Measurements from ENCODE around the gene CXCL12. TPM values are rescaled to one million over a fixed set of nuclear protein-coding genes. Genes with fewer than 3 reads are reported as not detected.

CXCL12 gene
- total RNA-seq, 2 donors from 2014 or later: 0.88 TPM; not detected in 1

GRCh38 chr10:44358080-44358771, 26.7 kb downstream of the CXCL12 start:
- Mint-ChIP-seq H3K36me3 (no peaks in the 10 kb centered on the region), H3K9me3 (no peaks in the 10 kb centered on the region), H3K27ac (no peak overlapping the region)
- ATAC-seq (no peak), DNase-seq (ENCODE audit: low spot score in 2 of 2) (no peak)

- DNase-seq (ENCODE audit: low spot score in 2 of 2): no peak
- H3K36me3 Mint-ChIP-seq: no peaks in the 10 kb centered on the region
- no peak for ATAC-seq
- no peak overlapping the region for H3K27ac Mint-ChIP-seq
- no peaks in the 10 kb centered on the region for H3K9me3 Mint-ChIP-seq
Observed at GRCh38 chr10:44357023-44357540, 27.8 kb downstream of the CXCL12 start.

- no peaks in the 10 kb centered on the region for H3K9me3 Mint-ChIP-seq
- DNase-seq (ENCODE audit: low spot score in 2 of 2) (no peak), ATAC-seq (no peak)
- no peaks in the 10 kb centered on the region for H3K36me3 Mint-ChIP-seq
- H3K27ac Mint-ChIP-seq: no peak overlapping the region
Observed at GRCh38 chr10:44356139-44357022, 28.5 kb downstream of the CXCL12 start.

- no peaks in the 10 kb centered on the region for H3K9me3 Mint-ChIP-seq
- ATAC-seq (no peak), DNase-seq (ENCODE audit: low spot score in 2 of 2) (no peak)
- H3K27ac Mint-ChIP-seq: no peak overlapping the region
- H3K36me3 Mint-ChIP-seq: no peaks in the 10 kb centered on the region
Observed at GRCh38 chr10:44355630-44356029, 29.3 kb downstream of the CXCL12 start.

- ATAC-seq (no peak), DNase-seq (ENCODE audit: low spot score in 2 of 2) (no peak)
- no peaks in the 10 kb centered on the region for H3K36me3 Mint-ChIP-seq
- no peaks in the 10 kb centered on the region for H3K9me3 Mint-ChIP-seq
- H3K27ac Mint-ChIP-seq: no peak overlapping the region
Observed at GRCh38 chr10:44354771-44355170, 30.1 kb downstream of the CXCL12 start.

- ATAC-seq: no peak
- DNase-seq (ENCODE audit: low spot score in 2 of 2): no peak
- no peaks in the 10 kb centered on the region for H3K9me3 Mint-ChIP-seq
- H3K27ac Mint-ChIP-seq: no peak overlapping the region
- no peaks in the 10 kb centered on the region for H3K36me3 Mint-ChIP-seq
Observed at GRCh38 chr10:44353721-44354120, 31.2 kb downstream of the CXCL12 start.

GRCh38 chr10:44353128-44353390, 31.8 kb downstream of the CXCL12 start:
- no peak for ATAC-seq

GRCh38 chr10:44352316-44353127, 32.4 kb downstream of the CXCL12 start:
- no peaks in the 10 kb centered on the region for H3K36me3 Mint-ChIP-seq
- H3K27ac Mint-ChIP-seq: no peak overlapping the region
- ATAC-seq (no peak), DNase-seq (ENCODE audit: low spot score in 2 of 2) (no peak)
- no peaks in the 10 kb centered on the region for H3K9me3 Mint-ChIP-seq

More at GRCh38 chr10:44353128-44353390, 31.8 kb downstream of the CXCL12 start:
- Mint-ChIP-seq H3K36me3 (no peaks in the 10 kb centered on the region), H3K27ac (no peak overlapping the region), H3K9me3 (no peaks in the 10 kb centered on the region)
- DNase-seq (ENCODE audit: low spot score in 2 of 2): no peak

- Mint-ChIP-seq H3K9me3 (no peaks in the 10 kb centered on the region), H3K36me3 (no peaks in the 10 kb centered on the region), H3K27ac (no peak overlapping the region)
- ATAC-seq (no peak), DNase-seq (ENCODE audit: low spot score in 2 of 2) (no peak)
Observed at GRCh38 chr10:44348496-44348895, 36.4 kb downstream of the CXCL12 start.

- ATAC-seq: no peak
- H3K27ac Mint-ChIP-seq: no peak overlapping the region
- no peaks in the 10 kb centered on the region for H3K9me3 Mint-ChIP-seq
- no peaks in the 10 kb centered on the region for H3K36me3 Mint-ChIP-seq
- DNase-seq (ENCODE audit: low spot score in 2 of 2): no peak
Observed at GRCh38 chr10:44347609-44348400, 37.1 kb downstream of the CXCL12 start.

GRCh38 chr10:44344727-44345126, 40.2 kb downstream of the CXCL12 start:
- no peaks in the 10 kb centered on the region for H3K36me3 Mint-ChIP-seq
- ATAC-seq: no peak
- no peak overlapping the region for H3K27ac Mint-ChIP-seq
- DNase-seq (ENCODE audit: low spot score in 2 of 2): no peak
- H3K9me3 Mint-ChIP-seq: no peaks in the 10 kb centered on the region

GRCh38 chr10:44343843-44344242, 41.1 kb downstream of the CXCL12 start:
- H3K27ac Mint-ChIP-seq: no peak overlapping the region
- H3K9me3 Mint-ChIP-seq: no peaks in the 10 kb centered on the region
- no peak for DNase-seq (ENCODE audit: low spot score in 2 of 2)
- H3K36me3 Mint-ChIP-seq: no peaks in the 10 kb centered on the region
- no peak for ATAC-seq

GRCh38 chr10:44341886-44342285, 43.0 kb downstream of the CXCL12 start:
- no peaks in the 10 kb centered on the region for H3K36me3 Mint-ChIP-seq
- DNase-seq (ENCODE audit: low spot score in 2 of 2) (no peak), ATAC-seq (no peak)
- no peaks in the 10 kb centered on the region for H3K9me3 Mint-ChIP-seq
- no peak overlapping the region for H3K27ac Mint-ChIP-seq

GRCh38 chr10:44340557-44340956, 44.3 kb downstream of the CXCL12 start:
- Mint-ChIP-seq H3K9me3 (no peaks in the 10 kb centered on the region), H3K27ac (no peak overlapping the region), H3K36me3 (no peaks in the 10 kb centered on the region)
- DNase-seq (ENCODE audit: low spot score in 2 of 2): no peak
- ATAC-seq: no peak

- Mint-ChIP-seq H3K36me3 (no peaks in the 10 kb centered on the region), H3K27ac (no peak overlapping the region), H3K9me3 (no peaks in the 10 kb centered on the region)
- no peak for DNase-seq (ENCODE audit: low spot score in 2 of 2)
- ATAC-seq: no peak
Observed at GRCh38 chr10:44339218-44339617, 45.7 kb downstream of the CXCL12 start.

- DNase-seq (ENCODE audit: low spot score in 2 of 2): no peak
- Mint-ChIP-seq H3K27ac (no peak overlapping the region), H3K36me3 (no peaks in the 10 kb centered on the region), H3K9me3 (no peaks in the 10 kb centered on the region)
- no peak for ATAC-seq
Observed at GRCh38 chr10:44337081-44337480, 47.8 kb downstream of the CXCL12 start.

Measured in activated naive CD4-positive, alpha-beta T cell treated with anti-CD3 and anti-CD28 coated beads, Interleukin-2, amount 50 U/mL, for 72 hours (primary cell).